GM19452 (cell line): ENCODE data around the gene PSMD13.
A peak's percentile ranks its signal among the peaks of the same experiment; 100 is the strongest.

ENCODE experiments used
- ATAC-seq: cut with Tn5 transposase; IDR thresholded peaks from one replicate; pipeline ENCODE4 v1.9.1; 2021; ENCODE audit not compliant: unreplicated experiment

The PSMD13 gene

GRCh38 chr11:203945-204586 is 32.7 kb upstream of the PSMD13 start:
- ATAC-seq = no peak

- no peak for ATAC-seq
These were observed 32.1 kb upstream of the PSMD13 start for GRCh38 chr11:204587-205109.

- ATAC-seq = no peak
These were observed 31.4 kb upstream of the PSMD13 start for GRCh38 chr11:205221-206001.

- ATAC-seq = no peak
These were observed 30.8 kb upstream of the PSMD13 start for GRCh38 chr11:206002-206384.

- ATAC-seq = no peak
These were observed 30.1 kb upstream of the PSMD13 start for GRCh38 chr11:206526-207207.

GRCh38 chr11:207208-207862 is 29.4 kb upstream of the PSMD13 start, which contains the start of the genes BET1L and RIC8A:
BET1L (minus strand) TSS chr11:207399; CDS start chr11:207321, 78 bp downstream.
RIC8A (plus strand) TSS chr11:207708; CDS start chr11:208855, 1,147 bp downstream.
- ATAC-seq = peak; percentile 74

- ATAC-seq = no peak
These were observed 29.0 kb upstream of the PSMD13 start for GRCh38 chr11:207863-208180.

- peak; percentile 41 for ATAC-seq
These were observed 28.4 kb upstream of the PSMD13 start for GRCh38 chr11:208181-208916.

GRCh38 chr11:208917-209260 is 27.9 kb upstream of the PSMD13 start:
- no peak for ATAC-seq

GRCh38 chr11:209275-210121 is 27.3 kb upstream of the PSMD13 start:
- ATAC-seq = no peak

- ATAC-seq = no peak
These were observed 26.5 kb upstream of the PSMD13 start for GRCh38 chr11:210122-210802.

GRCh38 chr11:210803-211180 is 26.0 kb upstream of the PSMD13 start:
- ATAC-seq = no peak

- no peak for ATAC-seq
These were observed 25.5 kb upstream of the PSMD13 start for GRCh38 chr11:211295-211694.

- no peak for ATAC-seq
These were observed 25.0 kb upstream of the PSMD13 start for GRCh38 chr11:211741-212140.

GRCh38 chr11:212150-213100 is 24.4 kb upstream of the PSMD13 start:
- ATAC-seq = no peak

GRCh38 chr11:213111-213510 is 23.7 kb upstream of the PSMD13 start:
- ATAC-seq = no peak

GRCh38 chr11:214083-214482 is 22.7 kb upstream of the PSMD13 start:
- no peak for ATAC-seq

GRCh38 chr11:215581-216037 is 21.2 kb upstream of the PSMD13 start:
- no peak for ATAC-seq
